Measurements from ENCODE around the gene CDC42BPB.
"Not testable (repeated sequence)": the region's sequence is repeated elsewhere in the genome, so short reads cannot be mapped to it uniquely, and the experiment has no call there.

Gene CDC42BPB

GRCh38 chr14:102928412-102929240, 128.7 kb downstream of the CDC42BPB start:
- DNase-seq (ENCODE audit: low spot score) = peak; percentile 64

- DNase-seq (ENCODE audit: low spot score) = no peak
These were observed 129.4 kb downstream of the CDC42BPB start for GRCh38 chr14:102927878-102928411.

GRCh38 chr14:102927346-102927877, 129.9 kb downstream of the CDC42BPB start:
- DNase-seq (ENCODE audit: low spot score) = no peak

- not testable (repeated sequence) for DNase-seq (ENCODE audit: low spot score)
These were observed 130.5 kb downstream of the CDC42BPB start for GRCh38 chr14:102926840-102927239.

- no peak for DNase-seq (ENCODE audit: low spot score)
These were observed 131.2 kb downstream of the CDC42BPB start for GRCh38 chr14:102926104-102926503.

- no peak for DNase-seq (ENCODE audit: low spot score)
These were observed 131.7 kb downstream of the CDC42BPB start for GRCh38 chr14:102925646-102926045.

- no peak for DNase-seq (ENCODE audit: low spot score)
These were observed 132.4 kb downstream of the CDC42BPB start for GRCh38 chr14:102924632-102925588.

- DNase-seq (ENCODE audit: low spot score) = no peak
These were observed 133.3 kb downstream of the CDC42BPB start for GRCh38 chr14:102923925-102924486.

- DNase-seq (ENCODE audit: low spot score) = no peak
These were observed 134.0 kb downstream of the CDC42BPB start for GRCh38 chr14:102923201-102923924.

GRCh38 chr14:102922490-102923200, 134.7 kb downstream of the CDC42BPB start, which contains the start of gene AMN:
Gene AMN, plus strand, starts transcription at chr14:102922663. Its CDS starts 26 bp downstream, at chr14:102922689.
- peak; percentile 62 for DNase-seq (ENCODE audit: low spot score)

- no peak for DNase-seq (ENCODE audit: low spot score)
These were observed 136.4 kb downstream of the CDC42BPB start for GRCh38 chr14:102920998-102921304.

GRCh38 chr14:102920273-102920997, 136.9 kb downstream of the CDC42BPB start:
- no peak for DNase-seq (ENCODE audit: low spot score)

GRCh38 chr14:102918438-102918837, 138.9 kb downstream of the CDC42BPB start:
- no peak for DNase-seq (ENCODE audit: low spot score)

- DNase-seq (ENCODE audit: low spot score) = peak; percentile 86
These were observed 139.7 kb downstream of the CDC42BPB start for GRCh38 chr14:102917469-102918211.

- no peak for DNase-seq (ENCODE audit: low spot score)
These were observed 140.3 kb downstream of the CDC42BPB start for GRCh38 chr14:102917056-102917385.

- DNase-seq (ENCODE audit: low spot score) = no peak
These were observed 140.8 kb downstream of the CDC42BPB start for GRCh38 chr14:102916347-102917055.

GRCh38 chr14:102915292-102916110, 141.8 kb downstream of the CDC42BPB start:
- no peak for DNase-seq (ENCODE audit: low spot score)
